Measurements from ENCODE around the gene RNF103.

Gene RNF103

GRCh38 chr2:86566158-86566820 lies 57.4 kb downstream of the RNF103 start:
- no peak for DNase-seq (ENCODE audit: low read depth in 2 of 2)

GRCh38 chr2:86563650-86564061 lies 60.0 kb downstream of the RNF103 start:
- DNase-seq (ENCODE audit: low read depth in 2 of 2) = no peak

GRCh38 chr2:86562922-86563649 lies 60.6 kb downstream of the RNF103 start, which contains the start of gene CHMP3:
TSS of gene CHMP3 (minus strand) at chr2:86563443. CDS start at chr2:86563348, 95 bp downstream.
- peak; percentile 95 for DNase-seq (ENCODE audit: low read depth in 2 of 2)

- no peak for DNase-seq (ENCODE audit: low read depth in 2 of 2)
Measured at GRCh38 chr2:86562485-86562921, 61.2 kb downstream of the RNF103 start.

GRCh38 chr2:86557836-86558235 lies 65.8 kb downstream of the RNF103 start:
- no peak for DNase-seq (ENCODE audit: low read depth in 2 of 2)

- DNase-seq (ENCODE audit: low read depth in 2 of 2) = no peak
Measured at GRCh38 chr2:86556508-86556907, 67.2 kb downstream of the RNF103 start.

Data from fibroblast of skin of left quadriceps (primary cell).